Heart left ventricle (tissue), 13 donors: ENCODE measurements around the gene ANKRD22.

ENCODE experiments used
- POLR2A ChIP-seq, 2 donors: fragments of 450-650 bp; IDR thresholded peaks; one replicate each; pipeline ENCODE4 v1.6.1; 2017; ENCODE audit warnings: antibody characterized with exemption in 2 of 2, mild to moderate bottlenecking in 2 of 2, moderate library complexity in 2 of 2
- TF ChIP-seq, protein P1 (sequence below), 12 donors: fragments of 200-600 bp; sonication (generic) in 4 of 12; IDR thresholded peaks; one replicate each; pipeline versions ENCODE4 v1.5.0 to v1.8.0; 2018 to 2022; ENCODE audit warnings: antibody characterized with exemption in 12 of 12, mild to moderate bottlenecking in 5 of 12
- donor health status: ischemic (EF 13 %, LVEDD 7.1; RV severe dilation, severe dysfunction).
- donor health status: DM: no; HTN: yes; CAD: no.
- donor health status: DM: no; HTN: no; CAD: no.
- donor health status: ischemic (EF 25% LVEDD 6.9; RV normal size, moderate dysfunction).
- donor health status: ischemic (EF 25% LVEDD 5.7; RV mildly dilated, moderate dysfunction).
- donor health status: ischemic (EF 35%, LVEDD 5.7; RV mildly dilated, moderate dysfunction).
- donor health status: nonischemic (EF 11% LVEDD 7.7; RV severe dilation, severe dysfunction).
- donor health status: DM: yes; HTN: yes; CAD: no.
- donor health status: PGD.
- donor health status: ischemic (EF 29% LVEDD 5.4; RV normal size, mild dysfunction).
- donor health status: nonischemic (EF 23%, LVEDD 6.1; RV moderate dilation, normal function).

DNA sequence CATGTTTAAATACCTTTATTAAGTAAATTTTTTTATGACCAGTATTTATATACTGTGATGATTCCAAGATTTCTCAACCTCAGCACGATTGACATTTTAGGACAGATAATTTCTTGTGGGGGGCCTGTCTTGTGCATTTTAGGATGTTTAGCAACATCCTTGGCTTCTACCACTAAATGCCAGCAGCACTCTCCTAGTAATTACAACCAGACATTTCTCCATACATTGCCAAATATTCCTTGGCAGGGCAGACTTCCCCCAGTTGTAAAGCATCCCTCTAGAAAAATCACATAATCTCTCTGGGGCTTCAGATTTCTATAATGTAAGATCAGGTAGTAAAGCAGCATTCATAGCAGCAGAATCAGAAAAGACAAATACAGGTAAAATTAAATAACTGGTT is 56.9 kb downstream of the ANKRD22 start:
- TF ChIP-seq, protein P1, sequence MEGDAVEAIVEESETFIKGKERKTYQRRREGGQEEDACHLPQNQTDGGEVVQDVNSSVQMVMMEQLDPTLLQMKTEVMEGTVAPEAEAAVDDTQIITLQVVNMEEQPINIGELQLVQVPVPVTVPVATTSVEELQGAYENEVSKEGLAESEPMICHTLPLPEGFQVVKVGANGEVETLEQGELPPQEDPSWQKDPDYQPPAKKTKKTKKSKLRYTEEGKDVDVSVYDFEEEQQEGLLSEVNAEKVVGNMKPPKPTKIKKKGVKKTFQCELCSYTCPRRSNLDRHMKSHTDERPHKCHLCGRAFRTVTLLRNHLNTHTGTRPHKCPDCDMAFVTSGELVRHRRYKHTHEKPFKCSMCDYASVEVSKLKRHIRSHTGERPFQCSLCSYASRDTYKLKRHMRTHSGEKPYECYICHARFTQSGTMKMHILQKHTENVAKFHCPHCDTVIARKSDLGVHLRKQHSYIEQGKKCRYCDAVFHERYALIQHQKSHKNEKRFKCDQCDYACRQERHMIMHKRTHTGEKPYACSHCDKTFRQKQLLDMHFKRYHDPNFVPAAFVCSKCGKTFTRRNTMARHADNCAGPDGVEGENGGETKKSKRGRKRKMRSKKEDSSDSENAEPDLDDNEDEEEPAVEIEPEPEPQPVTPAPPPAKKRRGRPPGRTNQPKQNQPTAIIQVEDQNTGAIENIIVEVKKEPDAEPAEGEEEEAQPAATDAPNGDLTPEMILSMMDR (IDR thresholded peaks at IDR 0.05), result no peak
- TF ChIP-seq POLR2A (IDR thresholded peaks at IDR 0.05), result no peak
